Endothelial cell of umbilical vein (primary cell): ENCODE data around the gene CACNB4. TPM values are rescaled to one million over a fixed set of nuclear protein-coding genes. Genes with fewer than 3 reads are reported as not detected.

Experiments
- BruUV-seq: library from RNA; stranded (reverse); fragments of 400-500 nt; replicated peaks from 2 replicates; lab custom pipeline; 2021; lab: Mats Ljungman, UMichigan
- CTCF ChIA-PET: fragments of 300-600, 350-600 bp; sonication (Branson Sonifier 250); formaldehyde crosslinking; loops from one replicate; lab custom pipeline; 2021; ENCODE audit warnings: antibody characterized with exemption, inconsistent platforms; lab: Charles Lee
- POLR2A ChIA-PET: fragments of 300-600, 350-600 bp; sonication (Branson Sonifier 250); formaldehyde crosslinking; loops from one replicate; lab custom pipeline; 2021; ENCODE audit warnings: antibody characterized with exemption, inconsistent platforms; lab: Charles Lee
- DNase-seq: peaks from one replicate; pipeline ENCODE4 v3.0.0-alpha.2; 2011; ENCODE audit warnings: low read depth, low spot score
- FAIRE-seq: peaks from 2 replicates; lab custom pipeline; 2011; peaks lifted over from hg19 to GRCh38; lab: Jason Lieb, UNC
- H2AFZ ChIP-seq: 2 replicates; pipeline ENCODE4 v1.6.0; 2012; ENCODE audit warnings: low read depth, low read length, control low read depth, inconsistent platforms
- H3K27ac ChIP-seq: 2 replicates; pipeline ENCODE4 v1.5.1; 2011; ENCODE audit warnings: low read depth, mild to moderate bottlenecking, control low read depth, low read length, moderate library complexity; ENCODE audit not compliant: insufficient read depth
- H3K27me3 ChIP-seq, 2 experiments: 2 replicates each; pipeline versions ENCODE4 v1.6.0 to v1.6.1; 2011; ENCODE audit warnings: low read length in 2 of 2, mixed read lengths in 1 of 2; ENCODE audit not compliant: control insufficient read depth in 2 of 2, insufficient read depth in 2 of 2
- H3K36me3 ChIP-seq, 2 experiments: 2 replicates in 1 of 2; 3 replicates in 1 of 2; pipeline ENCODE4 v1.5.1; 2011; ENCODE audit warnings: low read length in 2 of 2, mild to moderate bottlenecking in 1 of 2, moderate library complexity in 1 of 2; ENCODE audit not compliant: control insufficient read depth in 2 of 2, insufficient read depth in 2 of 2; ENCODE audit errors: extremely low read depth in 1 of 2
- H3K4me1 ChIP-seq: 3 replicates; pipeline ENCODE4 v1.5.1; 2011; ENCODE audit warnings: mild to moderate bottlenecking, low read length; ENCODE audit not compliant: control insufficient read depth, insufficient read depth; ENCODE audit errors: extremely low read depth
- H3K4me2 ChIP-seq: 2 replicates; pipeline ENCODE4 v1.6.1; 2011; ENCODE audit warnings: low read length, control low read depth, mixed read lengths; ENCODE audit not compliant: insufficient read depth
- H3K4me3 ChIP-seq, 3 experiments: fragments of 200-600 bp in 1 of 3; sonication (generic), shearing (Covaris generic) in 1 of 3; replicated peaks in 1 of 3; 2 replicates each; pipeline ENCODE4 v1.5.1; 2011 to 2016; ENCODE audit warnings: control low read depth in 3 of 3, low read length in 3 of 3, mild to moderate bottlenecking in 2 of 3, inconsistent platforms in 1 of 3, low read depth in 1 of 3, moderate library complexity in 1 of 3; ENCODE audit not compliant: insufficient read depth in 1 of 3
- H3K79me2 ChIP-seq: 2 replicates; pipeline ENCODE4 v1.6.0; 2012; ENCODE audit warnings: low read length, inconsistent platforms; ENCODE audit not compliant: control insufficient read depth, insufficient read depth
- H3K9ac ChIP-seq: replicated peaks from 2 replicates; pipeline ENCODE3; 2011; ENCODE audit warnings: low read length, control low read depth; ENCODE audit not compliant: insufficient read depth; ENCODE audit errors: extremely low read depth
- H3K9me1 ChIP-seq: replicated peaks from 3 replicates; pipeline ENCODE4 v1.6.0; 2011; ENCODE audit warnings: mild to moderate bottlenecking, low read length; ENCODE audit not compliant: control insufficient read depth, insufficient read depth; ENCODE audit errors: extremely low read depth
- H3K9me3 ChIP-seq: replicated peaks from 2 replicates; pipeline ENCODE4 v1.5.1; 2012; ENCODE audit warnings: low read length, inconsistent platforms; ENCODE audit not compliant: control insufficient read depth, insufficient read depth
- H4K20me1 ChIP-seq: replicated peaks from 2 replicates; pipeline ENCODE3; 2011; ENCODE audit warnings: mild to moderate bottlenecking, low read length; ENCODE audit not compliant: control insufficient read depth, insufficient read depth; ENCODE audit errors: extremely low read depth
- CTCF ChIP-seq, 2 donors: IDR thresholded peaks; 1 replicate in 1 of 2; 2 replicates in 1 of 2; pipeline ENCODE4 v1.5.1; 2011; ENCODE audit warnings: low read length in 2 of 2, mild to moderate bottlenecking in 2 of 2, moderate library complexity in 2 of 2, control low read depth in 1 of 2, inconsistent platforms in 1 of 2, low read depth in 1 of 2; ENCODE audit not compliant: insufficient read depth in 1 of 2; ENCODE audit errors: extremely low read depth in 1 of 2
- EZH2 ChIP-seq: IDR thresholded peaks from 2 replicates; pipeline ENCODE4 v1.6.1; 2012; ENCODE audit warnings: borderline replicate concordance, low read depth, mild to moderate bottlenecking, moderate library complexity, low read length, inconsistent platforms; ENCODE audit not compliant: severe bottlenecking
- FOS ChIP-seq: IDR thresholded peaks from 2 replicates; pipeline ENCODE4 v1.6.1; 2011; ENCODE audit warnings: mild to moderate bottlenecking, low read length, moderate library complexity, borderline replicate concordance; ENCODE audit not compliant: insufficient read depth
- GATA2 ChIP-seq: IDR thresholded peaks from 2 replicates; pipeline ENCODE4 v1.7.0; 2011; ENCODE audit warnings: low read depth, mild to moderate bottlenecking, moderate library complexity, mixed read lengths, low read length; ENCODE audit not compliant: insufficient read length, insufficient read depth
- JUN ChIP-seq: IDR thresholded peaks from 2 replicates; pipeline ENCODE4 v1.6.1; 2011; ENCODE audit warnings: borderline replicate concordance, low read depth; ENCODE audit not compliant: insufficient read length, insufficient read depth
- MAX ChIP-seq: IDR thresholded peaks from 2 replicates; pipeline ENCODE4 v1.6.1; 2011; ENCODE audit not compliant: insufficient read depth, insufficient read length
- MYC ChIP-seq: IDR thresholded peaks from one replicate; pipeline ENCODE4 v1.6.1; 2011; ENCODE audit warnings: mild to moderate bottlenecking, low read depth, low read length
- POLR2A ChIP-seq: IDR thresholded peaks from 2 replicates; pipeline ENCODE4 v1.6.1; 2012; ENCODE audit warnings: low read depth, mild to moderate bottlenecking, control low read depth, low read length
- POLR2AphosphoS5 ChIP-seq: IDR thresholded peaks from 2 replicates; pipeline ENCODE4 v1.6.1; 2012; ENCODE audit warnings: low read depth, mild to moderate bottlenecking, control low read depth, low read length, moderate library complexity; ENCODE audit not compliant: insufficient read depth
- dilution Hi-C: fragments of 300-500 bp; cut with MboI; formaldehyde crosslinking; loops from one replicate; pipeline ENCODE4 v1.15.0; 2019; ENCODE audit warnings: low sequenced_read_pairs; ENCODE audit not compliant: extremely low pct_ligation_motif_present
- intact Hi-C: fragments of 100-400 bp; cut with micrococcal nuclease; formaldehyde crosslinking; loops from one replicate; pipeline ENCODE4 v1.10.0; 2022
- polyA plus RNA-seq, 4 experiments: library from polyadenylated mRNA; depleted of rRNA in 3 of 4; stranded (reverse) in 3 of 4; unstranded in 1 of 4; fragments of >200 nt; gene quantifications; 2 replicates each; pipeline versions ENCODE4 v1.2.1 to v1.2.3, GENCODE V29; 2011 to 2012; ENCODE audit warnings: missing spikeins in 1 of 4
- total RNA-seq: library from RNA; stranded (reverse); gene quantifications from 2 replicates; pipeline ENCODE4 v1.2.3, GENCODE V29; 2021

The CACNB4 gene
- total and polyA plus RNA-seq, 2 donors (not counting 3 experiments of a cell fraction or from before 2014, with no cell fraction given) = 0.23 to 0.58 TPM

- FAIRE-seq (no peak), DNase-seq (no peak)
- Histone ChIP-seq H2AFZ (no peak overlapping the region), H3K36me3 (peaks cover 7 to 9% of the 10 kb centered on the region in 2 experiments), H3K4me3 (no peak overlapping the region), H3K9ac (no peak overlapping the region), H3K9me1 (no peaks in the 10 kb centered on the region), H3K9me3 (no peaks in the 10 kb centered on the region), H3K4me2 (no peak overlapping the region), H4K20me1 (peaks cover 13% of the 10 kb centered on the region), H3K27ac (no peak overlapping the region), H3K79me2 (peaks cover 55% of the 10 kb centered on the region), H3K27me3 (no peaks in the 10 kb centered on the region), H3K4me1 (peaks cover 6% of the 10 kb centered on the region)
- no TSS peak for BruUV-seq
- dilution Hi-C loops = no loop called here
- intact Hi-C loops = no loop called here
- ChIA-PET CTCF (interaction anchor here (1.7 kb wide), 1 partner anchor 12 kb away, joined by 6 read pairs; the partner anchor contains the start of gene ARL5A), POLR2A (no interaction called here)
- no peak for TF ChIP-seq POLR2A
- TF ChIP-seq EZH2 = no peak
- no peak for TF ChIP-seq POLR2AphosphoS5
- no peak for TF ChIP-seq JUN
- no peak for TF ChIP-seq MYC
- TF ChIP-seq GATA2 = no peak
- no peak for TF ChIP-seq CTCF (IDR thresholded peaks at IDR 0.05; ENCODE audit: extremely low read depth in 1 of 2, insufficient read depth in 1 of 2, low read depth in 1 of 2, low read length in 2 of 2)
- no peak for TF ChIP-seq FOS
- TF ChIP-seq MAX = no peak
Observed at GRCh38 chr2:151815821-151816489, 282.9 kb downstream of the CACNB4 start.
